Measurements from ENCODE around the gene NAT9.

- TF ChIP-seq NFIC (IDR thresholded peaks at IDR 0.05) = no peak
- TF ChIP-seq CREB1 (IDR thresholded peaks at IDR 0.05; ENCODE audit: low read depth) = no peak
- TF ChIP-seq MAX (IDR thresholded peaks at IDR 0.05) = no peak
Observed at GRCh38 chr17:74805591-74805991, 29.4 kb upstream of the NAT9 start.
